GM20431 (cell line): ENCODE data around the gene FMO2.
"Not testable (repeated sequence)": the region's sequence is repeated elsewhere in the genome, so short reads cannot be mapped to it uniquely, and the experiment has no call there.

Source experiments
- in situ Hi-C: fragments of 300-500 bp; cut with MseI, MboI; formaldehyde crosslinking; loops from one replicate; pipeline ENCODE4 v1.15.0; 2020; ENCODE audit warnings: low sequenced_read_pairs; ENCODE audit not compliant: unreplicated experiment

Gene FMO2

GRCh38 chr1:171217658-171218443 lies 32.8 kb downstream of the FMO2 start:
- in situ Hi-C loops: no loop called here

- in situ Hi-C loops: no loop called here
Measured at GRCh38 chr1:171218661-171219060, 33.6 kb downstream of the FMO2 start.

GRCh38 chr1:171219346-171220080 lies 34.4 kb downstream of the FMO2 start:
- in situ Hi-C loops: no loop called here

GRCh38 chr1:171220081-171220420 lies 35.0 kb downstream of the FMO2 start:
- in situ Hi-C loops: no loop called here

- in situ Hi-C loops: no loop called here
Measured at GRCh38 chr1:171220581-171221054, 35.5 kb downstream of the FMO2 start.

- in situ Hi-C loops: no loop called here
Measured at GRCh38 chr1:171221665-171222591, 36.8 kb downstream of the FMO2 start.

- in situ Hi-C loops: no loop called here
Measured at GRCh38 chr1:171222936-171223335, 37.8 kb downstream of the FMO2 start.

GRCh38 chr1:171224257-171224656 lies 39.2 kb downstream of the FMO2 start:
- in situ Hi-C loops: not testable (repeated sequence)

GRCh38 chr1:171226747-171227370 lies 41.8 kb downstream of the FMO2 start:
- in situ Hi-C loops: no loop called here

- in situ Hi-C loops: no loop called here
Measured at GRCh38 chr1:171231326-171231725, 46.2 kb downstream of the FMO2 start.

- in situ Hi-C loops: no loop called here
Measured at GRCh38 chr1:171233183-171233582, 48.1 kb downstream of the FMO2 start.

GRCh38 chr1:171236231-171236630 lies 51.1 kb downstream of the FMO2 start:
- in situ Hi-C loops: not testable (repeated sequence)

- in situ Hi-C loops: no loop called here
Measured at GRCh38 chr1:171243878-171244277, 58.8 kb downstream of the FMO2 start.

- in situ Hi-C loops: no loop called here
Measured at GRCh38 chr1:171245458-171246064, 60.5 kb downstream of the FMO2 start.

- in situ Hi-C loops: no loop called here
Measured at GRCh38 chr1:171247501-171247900, 62.4 kb downstream of the FMO2 start.

- in situ Hi-C loops: no loop called here
Measured at GRCh38 chr1:171248302-171248701, 63.2 kb downstream of the FMO2 start, which contains the start of gene FMO1. Gene FMO1, plus strand, starts transcription at chr1:171248494. Its CDS starts 9,594 bp downstream, at chr1:171258088.

- in situ Hi-C loops: no loop called here
Measured at GRCh38 chr1:171248841-171249240, 63.7 kb downstream of the FMO2 start.

GRCh38 chr1:171250263-171250662 lies 65.2 kb downstream of the FMO2 start:
- in situ Hi-C loops: no loop called here
